Thoracic aorta (tissue), 2 donors: ENCODE results near the gene GLCE. TPM values are rescaled to one million over a fixed set of nuclear protein-coding genes. Genes with fewer than 3 reads are reported as not detected.

Source experiments
- ATAC-seq: fragments of 150-250 bp; one replicate; pipeline ENCODE4 v1.8.0; 2017; ENCODE audit warnings: low read depth; ENCODE audit not compliant: insufficient number of reproducible peaks, low FRiP score
- DNase-seq: peaks from one replicate; pipeline ENCODE4 v3.0.0-alpha.2; 2020; ENCODE audit warnings: low spot score
- H3K27ac ChIP-seq, 2 donors: fragments of 200-600 bp; sonication (generic); 1 replicate in 1 of 2; 2 replicates in 1 of 2; pipeline ENCODE4 v1.5.1; 2016; ENCODE audit warnings: mild to moderate bottlenecking in 2 of 2, moderate library complexity in 2 of 2
- H3K27me3 ChIP-seq: fragments of 200-600 bp; sonication (generic); replicated peaks from 2 replicates; pipeline ENCODE4 v1.6.0; 2016; ENCODE audit warnings: mild to moderate bottlenecking; ENCODE audit not compliant: insufficient read depth
- H3K36me3 ChIP-seq: fragments of 200-600 bp; sonication (generic); one replicate; pipeline ENCODE4 v1.5.1; 2016
- H3K4me1 ChIP-seq, 2 donors: fragments of 200-600 bp; sonication (generic); 1 replicate in 1 of 2; 2 replicates in 1 of 2; pipeline versions ENCODE4 v1.5.1 to v1.6.0; 2016; ENCODE audit warnings: low read depth in 2 of 2, mild to moderate bottlenecking in 1 of 2; ENCODE audit not compliant: control insufficient read depth in 1 of 2
- H3K4me3 ChIP-seq: fragments of 200-600 bp; sonication (generic); 2 replicates; pipeline ENCODE4 v1.5.1; 2016; ENCODE audit warnings: mild to moderate bottlenecking
- H3K9me3 ChIP-seq: fragments of 200-600 bp; sonication (generic); 2 replicates; pipeline ENCODE4 v1.5.1; 2016
- CTCF ChIP-seq: fragments of 200-600 bp; sonication (generic); IDR thresholded peaks from one replicate; pipeline ENCODE4 v1.5.1; 2019; ENCODE audit warnings: antibody characterized with exemption
- total RNA-seq, 2 donors: library from RNA; depleted of rRNA; stranded (reverse); fragments of >200 nt; gene quantifications; one replicate each; pipeline versions ENCODE4 v1.1.0 to v1.2.3, GENCODE V29; 2016

The GLCE gene
- total RNA-seq, 2 donors from 2014 or later: 8.5 to 11.8 TPM

GRCh38 chr15:69175536-69175935 is 15.1 kb downstream of the GLCE start:
- no peaks in the 10 kb centered on the region for H3K9me3 ChIP-seq
- no peaks in the 10 kb centered on the region for H3K27me3 ChIP-seq
- H3K27ac ChIP-seq: no peak overlapping the region
- DNase-seq (no peak), ATAC-seq (no peak)
- H3K4me1 ChIP-seq: no peaks in the 10 kb centered on the region
- no peaks in the 10 kb centered on the region for H3K36me3 ChIP-seq
- no peak for TF ChIP-seq CTCF
- no peak overlapping the region for H3K4me3 ChIP-seq

- Histone ChIP-seq H3K36me3 (no peaks in the 10 kb centered on the region), H3K4me3 (no peak overlapping the region), H3K9me3 (no peaks in the 10 kb centered on the region), H3K27me3 (no peaks in the 10 kb centered on the region), H3K4me1 (no peaks in the 10 kb centered on the region), H3K27ac (no peak overlapping the region)
- TF ChIP-seq CTCF: no peak
- ATAC-seq: no peak
- DNase-seq: no peak
These were observed 21.0 kb downstream of the GLCE start for GRCh38 chr15:69181424-69181823.

GRCh38 chr15:69185216-69185615 is 24.8 kb downstream of the GLCE start:
- Histone ChIP-seq H3K27me3 (no peaks in the 10 kb centered on the region), H3K9me3 (no peaks in the 10 kb centered on the region), H3K27ac (no peak overlapping the region), H3K36me3 (no peaks in the 10 kb centered on the region), H3K4me3 (no peak overlapping the region), H3K4me1 (no peaks in the 10 kb centered on the region)
- DNase-seq (no peak), ATAC-seq (no peak)
- no peak for TF ChIP-seq CTCF

GRCh38 chr15:69185706-69186105 is 25.3 kb downstream of the GLCE start:
- H3K9me3 ChIP-seq: no peaks in the 10 kb centered on the region
- H3K4me3 ChIP-seq: no peak overlapping the region
- no peaks in the 10 kb centered on the region for H3K36me3 ChIP-seq
- no peaks in the 10 kb centered on the region for H3K4me1 ChIP-seq
- no peaks in the 10 kb centered on the region for H3K27me3 ChIP-seq
- DNase-seq (no peak), ATAC-seq (no peak)
- no peak overlapping the region for H3K27ac ChIP-seq
- no peak for TF ChIP-seq CTCF

GRCh38 chr15:69189157-69189556 is 28.7 kb downstream of the GLCE start:
- Histone ChIP-seq H3K27ac (no peak overlapping the region), H3K4me1 (peaks cover 11 to 18% of the 10 kb centered on the region in 2 donors), H3K9me3 (no peaks in the 10 kb centered on the region), H3K36me3 (no peaks in the 10 kb centered on the region), H3K27me3 (no peaks in the 10 kb centered on the region), H3K4me3 (no peak overlapping the region)
- no peak for ATAC-seq
- DNase-seq: no peak
- TF ChIP-seq CTCF: no peak
